Measurements from ENCODE around the gene HOMER2. TPM values are rescaled to one million over a fixed set of nuclear protein-coding genes. Genes with fewer than 3 reads are reported as not detected.

The HOMER2 gene
- total and polyA plus RNA-seq, 12 donors, result 12.3 to 64.4 (median 43.2) TPM

DNA sequence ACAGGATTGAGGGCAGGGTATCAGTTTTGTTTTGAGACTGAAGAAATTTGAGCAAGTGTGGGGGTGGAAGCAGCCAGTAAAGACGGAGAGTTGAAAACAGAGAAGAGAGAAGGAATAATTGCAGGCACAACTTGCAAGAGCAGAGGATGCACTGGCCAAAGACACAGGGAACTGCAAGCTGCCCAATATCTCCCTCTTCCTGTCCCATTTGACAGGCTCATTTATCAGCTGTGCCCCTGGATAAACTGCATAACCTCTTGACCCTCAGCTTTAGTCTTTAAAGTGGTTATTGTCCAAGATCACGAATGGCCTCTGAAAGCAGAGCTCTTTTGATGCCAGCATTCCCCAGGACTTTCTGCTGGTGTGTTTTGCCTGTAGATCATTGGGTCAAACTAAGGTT lies 28.5 kb upstream of the HOMER2 start:
- TF ChIP-seq, protein P1, sequence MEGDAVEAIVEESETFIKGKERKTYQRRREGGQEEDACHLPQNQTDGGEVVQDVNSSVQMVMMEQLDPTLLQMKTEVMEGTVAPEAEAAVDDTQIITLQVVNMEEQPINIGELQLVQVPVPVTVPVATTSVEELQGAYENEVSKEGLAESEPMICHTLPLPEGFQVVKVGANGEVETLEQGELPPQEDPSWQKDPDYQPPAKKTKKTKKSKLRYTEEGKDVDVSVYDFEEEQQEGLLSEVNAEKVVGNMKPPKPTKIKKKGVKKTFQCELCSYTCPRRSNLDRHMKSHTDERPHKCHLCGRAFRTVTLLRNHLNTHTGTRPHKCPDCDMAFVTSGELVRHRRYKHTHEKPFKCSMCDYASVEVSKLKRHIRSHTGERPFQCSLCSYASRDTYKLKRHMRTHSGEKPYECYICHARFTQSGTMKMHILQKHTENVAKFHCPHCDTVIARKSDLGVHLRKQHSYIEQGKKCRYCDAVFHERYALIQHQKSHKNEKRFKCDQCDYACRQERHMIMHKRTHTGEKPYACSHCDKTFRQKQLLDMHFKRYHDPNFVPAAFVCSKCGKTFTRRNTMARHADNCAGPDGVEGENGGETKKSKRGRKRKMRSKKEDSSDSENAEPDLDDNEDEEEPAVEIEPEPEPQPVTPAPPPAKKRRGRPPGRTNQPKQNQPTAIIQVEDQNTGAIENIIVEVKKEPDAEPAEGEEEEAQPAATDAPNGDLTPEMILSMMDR (IDR thresholded peaks at IDR 0.05), result no peak
- Histone ChIP-seq H3K9me3 (no peaks in the 10 kb centered on the region), H3K4me3 (no peak overlapping the region), H3K4me1 (peaks cover 0 to 8% (median 4%) of the 10 kb centered on the region in 9 donors), H3K27me3 (no peaks in the 10 kb centered on the region), H3K27ac (no peak overlapping the region), H3K36me3 (peaks cover 0 to 6% (median 0%) of the 10 kb centered on the region in 9 donors)
- intact Hi-C loops (cut with DNase I), result loop anchor here in 2 of 10 donors (10.0 kb wide), 2 partner anchors 126 to 1826 kb away; no protein-coding TSS in a partner anchor
- no peak for ATAC-seq
- no peak for DNase-seq
- WGBS, 2 donors, result 25 to 32% methylated on average over 2 of the region's 2 CpGs

DNA sequence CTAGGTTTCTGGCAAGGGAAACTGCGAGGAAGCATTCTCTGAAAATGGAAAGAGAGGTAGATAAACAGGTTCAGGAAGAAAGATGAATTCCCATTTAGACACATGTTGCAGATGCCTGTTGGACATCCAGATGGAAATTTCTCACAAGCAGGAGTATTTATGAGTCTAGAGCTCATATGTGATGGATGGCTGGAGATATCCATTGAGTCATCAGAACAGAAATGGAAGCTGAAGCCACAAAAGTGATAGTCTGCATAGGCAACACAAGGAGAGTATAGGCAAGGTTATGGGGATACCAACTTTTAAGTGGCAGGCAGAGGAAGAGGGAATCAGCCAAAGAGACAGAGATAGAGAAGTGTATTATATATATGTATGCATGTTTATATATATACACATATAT lies 27.2 kb upstream of the HOMER2 start:
- H3K36me3 ChIP-seq, result peaks cover 0 to 6% (median 0%) of the 10 kb centered on the region in 9 donors
- no peaks in the 10 kb centered on the region for H3K27me3 ChIP-seq
- H3K27ac ChIP-seq, result no peak overlapping the region
- intact Hi-C loops (cut with DNase I), result loop anchor here in 2 of 10 donors (10.0 kb wide), 2 partner anchors 125 to 1825 kb away; no protein-coding TSS in a partner anchor
- no peaks in the 10 kb centered on the region for H3K9me3 ChIP-seq
- H3K4me1 ChIP-seq, result no peaks in the 10 kb centered on the region
- TF ChIP-seq, protein P1 (IDR thresholded peaks at IDR 0.05), result no peak
- WGBS, 2 donors, result 91 to 93% methylated on average over 1 of the region's 1 CpG
- no peak for DNase-seq
- ATAC-seq, result no peak
- H3K4me3 ChIP-seq, result no peak overlapping the region

DNA sequence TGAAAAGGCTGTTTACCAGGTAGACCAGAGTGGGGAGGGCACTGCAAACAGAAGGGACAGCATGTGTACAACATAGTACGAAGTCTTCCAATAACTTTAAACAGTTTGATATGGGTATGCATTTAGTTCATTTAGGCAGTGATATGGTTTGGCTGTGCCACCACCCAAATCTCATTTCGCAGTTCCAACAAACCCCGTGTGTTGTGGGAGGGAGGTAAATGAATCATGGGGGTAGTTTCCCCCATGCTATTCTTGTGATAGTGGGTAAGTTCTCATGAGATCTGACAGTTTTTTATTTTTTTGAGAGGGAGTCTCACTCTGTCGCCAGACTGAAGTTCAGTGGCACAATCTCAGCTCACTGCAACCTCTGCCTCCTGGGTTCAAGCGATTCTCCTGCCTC lies 25.9 kb upstream of the HOMER2 start:
- Histone ChIP-seq H3K9me3 (no peaks in the 10 kb centered on the region), H3K4me1 (no peaks in the 10 kb centered on the region), H3K27me3 (no peaks in the 10 kb centered on the region), H3K4me3 (no peak overlapping the region), H3K27ac (no peak overlapping the region), H3K36me3 (peaks cover 0 to 6% (median 0%) of the 10 kb centered on the region in 9 donors)
- no peak for ATAC-seq
- 90 to 94% methylated on average over 5 of the region's 5 CpGs for WGBS, 2 donors
- DNase-seq, result no peak
- intact Hi-C loops (cut with DNase I), result no loop called here
- TF ChIP-seq, protein P1 (IDR thresholded peaks at IDR 0.05), result no peak

DNA sequence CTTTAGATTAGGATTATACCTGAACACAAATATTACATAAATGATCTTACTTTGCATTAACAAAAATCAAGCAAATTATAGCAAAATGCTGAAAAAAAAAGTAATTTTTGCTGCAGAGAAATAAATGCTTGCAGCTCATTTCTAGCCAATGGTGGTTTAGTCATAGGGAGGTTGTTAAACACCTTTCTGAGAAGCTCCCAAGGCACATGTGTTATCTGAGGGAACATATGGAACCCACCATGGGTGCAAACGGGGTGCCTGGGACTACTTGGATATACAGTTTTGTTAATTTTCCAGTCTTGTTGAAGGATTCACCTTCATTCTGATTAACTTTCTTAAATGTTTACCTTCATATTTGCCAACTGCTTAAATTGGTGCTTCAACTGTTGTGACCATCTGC lies 24.6 kb upstream of the HOMER2 start:
- TF ChIP-seq, protein P1 (IDR thresholded peaks at IDR 0.05), result no peak
- WGBS, 2 donors, result 73 to 92% methylated on average over 1 of the region's 1 CpG
- intact Hi-C loops (cut with DNase I), result no loop called here
- Histone ChIP-seq H3K4me1 (peaks cover 0 to 3% (median 0%) of the 10 kb centered on the region in 9 donors), H3K36me3 (peaks cover 0 to 6% (median 0%) of the 10 kb centered on the region in 9 donors), H3K4me3 (no peak overlapping the region), H3K9me3 (no peaks in the 10 kb centered on the region), H3K27me3 (no peaks in the 10 kb centered on the region), H3K27ac (no peak overlapping the region)
- DNase-seq, result no peak
- no peak for ATAC-seq

Measured in heart right ventricle (tissue), 16 donors.